ENCODE measurements around the gene IFT122. TPM values are rescaled to one million over a fixed set of nuclear protein-coding genes. Genes with fewer than 3 reads are reported as not detected.

Gene IFT122
- total RNA-seq, 2 experiments from 2014 or later = 21.6 to 37.0 TPM

GRCh38 chr3:129518581-129518980 lies 78.6 kb downstream of the IFT122 start:
- DNase-seq (ENCODE audit: low spot score) = no peak
- Histone ChIP-seq H2AFZ (ENCODE audit: low read length) (no peak overlapping the region), H3K4me3 (ENCODE audit: low read depth, low read length, poor library complexity, severe bottlenecking) (no peak overlapping the region), H3K4me1 (ENCODE audit: insufficient read depth, low read length, poor library complexity, severe bottlenecking) (no peaks in the 10 kb centered on the region), H4K20me1 (ENCODE audit: insufficient read depth, low read length) (no peaks in the 10 kb centered on the region), H3K36me3 (ENCODE audit: insufficient read depth, low read length) (no peaks in the 10 kb centered on the region), H3K9me2 (ENCODE audit: insufficient read depth, low read length) (no peaks in the 10 kb centered on the region), H3K4me2 (ENCODE audit: low read length) (no peak overlapping the region), H3K27ac (ENCODE audit: low read depth, low read length, poor library complexity, severe bottlenecking) (no peak overlapping the region), H3K9me3 (ENCODE audit: low read length) (no peaks in the 10 kb centered on the region), H3K79me2 (ENCODE audit: insufficient read depth, low read depth, low read length) (no peaks in the 10 kb centered on the region)
- TF ChIP-seq EZH2phosphoT487 (IDR thresholded peaks at IDR 0.05; ENCODE audit: borderline replicate concordance, low read depth, low read length) (no peak), CTCF (conservative IDR thresholded peaks at IDR 0.05; ENCODE audit: low read length) (no peak)
- BruUV-seq (replicated peaks) = no TSS peak
- POLR2A ChIA-PET = interaction anchor here (0.6 to 1.0 kb wide), 2 partner anchors 9 to 18 kb away, joined by 3 to 4 read pairs; no protein-coding TSS in a partner anchor
- intact Hi-C loops (cut with micrococcal nuclease; ENCODE audit: unreplicated experiment) = no loop called here
- CTCF ChIA-PET (ENCODE audit: unreplicated experiment) = no interaction called here

DNA sequence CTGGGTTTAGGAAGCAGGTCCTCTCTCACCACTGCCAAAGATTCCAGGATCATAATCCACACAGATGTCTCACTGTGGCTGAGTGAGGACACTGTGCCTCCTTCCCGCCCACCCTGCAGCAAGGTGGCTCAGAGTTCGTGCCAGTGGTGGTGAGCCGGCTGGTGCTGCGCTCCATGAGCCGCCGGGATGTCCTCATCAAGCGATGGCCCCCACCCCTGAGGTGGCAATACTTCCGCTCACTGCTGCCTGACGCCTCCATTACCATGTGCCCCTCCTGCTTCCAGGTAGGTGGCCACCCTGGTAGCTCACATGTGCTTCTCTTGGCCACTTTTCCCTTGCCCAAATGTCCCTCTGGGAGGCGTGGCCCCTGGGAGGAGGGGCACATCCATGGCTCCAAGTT lies 79.4 kb downstream of the IFT122 start:
- Histone ChIP-seq H3K9me3 (ENCODE audit: low read length) (no peaks in the 10 kb centered on the region), H3K4me1 (ENCODE audit: insufficient read depth, low read length, poor library complexity, severe bottlenecking) (no peaks in the 10 kb centered on the region), H3K9me2 (ENCODE audit: insufficient read depth, low read length) (no peaks in the 10 kb centered on the region), H3K4me2 (ENCODE audit: low read length) (no peak overlapping the region), H2AFZ (ENCODE audit: low read length) (no peak overlapping the region), H3K79me2 (ENCODE audit: insufficient read depth, low read depth, low read length) (no peaks in the 10 kb centered on the region), H3K36me3 (ENCODE audit: insufficient read depth, low read length) (no peaks in the 10 kb centered on the region), H4K20me1 (ENCODE audit: insufficient read depth, low read length) (no peaks in the 10 kb centered on the region), H3K27ac (ENCODE audit: low read depth, low read length, poor library complexity, severe bottlenecking) (no peak overlapping the region), H3K4me3 (ENCODE audit: low read depth, low read length, poor library complexity, severe bottlenecking) (no peak overlapping the region)
- TF ChIP-seq EZH2phosphoT487 (IDR thresholded peaks at IDR 0.05; ENCODE audit: borderline replicate concordance, low read depth, low read length) (no peak), CTCF (conservative IDR thresholded peaks at IDR 0.05; ENCODE audit: low read length) (no peak)
- BruUV-seq (replicated peaks) = no TSS peak
- CTCF ChIA-PET (ENCODE audit: unreplicated experiment) = no interaction called here
- POLR2A ChIA-PET = no interaction called here
- intact Hi-C loops (cut with micrococcal nuclease; ENCODE audit: unreplicated experiment) = no loop called here
- no peak for DNase-seq (ENCODE audit: low spot score)

DNA sequence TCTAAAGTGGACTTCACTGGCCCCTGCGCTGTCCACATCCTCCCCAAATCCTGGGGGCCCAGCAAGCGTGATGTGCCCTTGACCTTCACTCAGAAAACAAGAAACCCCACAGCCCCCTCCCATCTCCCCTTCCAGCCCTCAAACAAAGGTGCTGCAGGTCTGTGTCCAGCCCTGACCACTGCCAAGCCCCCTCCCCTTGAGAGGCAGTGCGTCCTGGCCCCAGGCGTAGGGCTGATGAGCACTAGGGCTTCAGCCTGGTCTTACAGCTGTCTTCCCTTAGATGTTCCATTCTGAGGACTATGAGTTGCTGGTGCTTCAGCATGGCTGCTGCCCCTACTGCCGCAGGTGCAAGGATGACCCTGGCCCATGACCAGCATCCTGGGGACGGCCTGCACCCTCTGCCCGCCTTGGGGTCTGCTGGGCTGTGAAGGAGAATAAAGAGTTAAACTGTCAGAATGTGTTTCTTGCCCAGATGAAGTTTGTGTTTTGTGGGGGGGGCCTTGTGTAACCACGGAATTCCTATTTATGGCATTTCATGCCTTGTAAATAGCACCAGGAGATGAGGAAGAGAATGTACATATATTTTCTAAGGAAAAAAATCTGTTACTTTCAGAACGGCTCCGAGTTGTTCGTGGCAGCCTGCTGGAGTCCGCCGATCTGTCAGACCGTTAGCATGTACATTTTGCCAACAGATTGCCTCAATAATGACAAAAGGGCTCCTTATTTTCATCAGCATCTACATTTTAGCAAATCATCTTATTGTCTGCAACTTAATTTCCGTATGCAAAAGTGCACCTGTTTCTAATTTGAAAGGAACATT lies 80.1 kb downstream of the IFT122 start:
- Histone ChIP-seq H3K4me2 (ENCODE audit: low read length) (no peak overlapping the region), H3K4me3 (ENCODE audit: low read depth, low read length, poor library complexity, severe bottlenecking) (no peak overlapping the region), H3K79me2 (ENCODE audit: insufficient read depth, low read depth, low read length) (no peaks in the 10 kb centered on the region), H3K9me2 (ENCODE audit: insufficient read depth, low read length) (no peaks in the 10 kb centered on the region), H4K20me1 (ENCODE audit: insufficient read depth, low read length) (no peaks in the 10 kb centered on the region), H2AFZ (ENCODE audit: low read length) (no peak overlapping the region), H3K36me3 (ENCODE audit: insufficient read depth, low read length) (no peaks in the 10 kb centered on the region), H3K27ac (ENCODE audit: low read depth, low read length, poor library complexity, severe bottlenecking) (no peak overlapping the region), H3K9me3 (ENCODE audit: low read length) (no peaks in the 10 kb centered on the region), H3K4me1 (ENCODE audit: insufficient read depth, low read length, poor library complexity, severe bottlenecking) (no peaks in the 10 kb centered on the region)
- no TSS peak for BruUV-seq (replicated peaks)
- ChIA-PET CTCF (ENCODE audit: unreplicated experiment) (no interaction called here), POLR2A (no interaction called here)
- DNase-seq (ENCODE audit: low spot score) = no peak
- intact Hi-C loops (cut with micrococcal nuclease; ENCODE audit: unreplicated experiment) = no loop called here
- TF ChIP-seq EZH2phosphoT487 (IDR thresholded peaks at IDR 0.05; ENCODE audit: borderline replicate concordance, low read depth, low read length) = no peak
- no peak for TF ChIP-seq CTCF (conservative IDR thresholded peaks at IDR 0.05; ENCODE audit: low read length)
